ENCODE results near the gene HS3ST5. TPM values are rescaled to one million over a fixed set of nuclear protein-coding genes. Genes with fewer than 3 reads are reported as not detected.

Gene HS3ST5, protein sequence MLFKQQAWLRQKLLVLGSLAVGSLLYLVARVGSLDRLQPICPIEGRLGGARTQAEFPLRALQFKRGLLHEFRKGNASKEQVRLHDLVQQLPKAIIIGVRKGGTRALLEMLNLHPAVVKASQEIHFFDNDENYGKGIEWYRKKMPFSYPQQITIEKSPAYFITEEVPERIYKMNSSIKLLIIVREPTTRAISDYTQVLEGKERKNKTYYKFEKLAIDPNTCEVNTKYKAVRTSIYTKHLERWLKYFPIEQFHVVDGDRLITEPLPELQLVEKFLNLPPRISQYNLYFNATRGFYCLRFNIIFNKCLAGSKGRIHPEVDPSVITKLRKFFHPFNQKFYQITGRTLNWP
- total RNA-seq: not detected
- total RNA-seq (2013): not detected

DNA sequence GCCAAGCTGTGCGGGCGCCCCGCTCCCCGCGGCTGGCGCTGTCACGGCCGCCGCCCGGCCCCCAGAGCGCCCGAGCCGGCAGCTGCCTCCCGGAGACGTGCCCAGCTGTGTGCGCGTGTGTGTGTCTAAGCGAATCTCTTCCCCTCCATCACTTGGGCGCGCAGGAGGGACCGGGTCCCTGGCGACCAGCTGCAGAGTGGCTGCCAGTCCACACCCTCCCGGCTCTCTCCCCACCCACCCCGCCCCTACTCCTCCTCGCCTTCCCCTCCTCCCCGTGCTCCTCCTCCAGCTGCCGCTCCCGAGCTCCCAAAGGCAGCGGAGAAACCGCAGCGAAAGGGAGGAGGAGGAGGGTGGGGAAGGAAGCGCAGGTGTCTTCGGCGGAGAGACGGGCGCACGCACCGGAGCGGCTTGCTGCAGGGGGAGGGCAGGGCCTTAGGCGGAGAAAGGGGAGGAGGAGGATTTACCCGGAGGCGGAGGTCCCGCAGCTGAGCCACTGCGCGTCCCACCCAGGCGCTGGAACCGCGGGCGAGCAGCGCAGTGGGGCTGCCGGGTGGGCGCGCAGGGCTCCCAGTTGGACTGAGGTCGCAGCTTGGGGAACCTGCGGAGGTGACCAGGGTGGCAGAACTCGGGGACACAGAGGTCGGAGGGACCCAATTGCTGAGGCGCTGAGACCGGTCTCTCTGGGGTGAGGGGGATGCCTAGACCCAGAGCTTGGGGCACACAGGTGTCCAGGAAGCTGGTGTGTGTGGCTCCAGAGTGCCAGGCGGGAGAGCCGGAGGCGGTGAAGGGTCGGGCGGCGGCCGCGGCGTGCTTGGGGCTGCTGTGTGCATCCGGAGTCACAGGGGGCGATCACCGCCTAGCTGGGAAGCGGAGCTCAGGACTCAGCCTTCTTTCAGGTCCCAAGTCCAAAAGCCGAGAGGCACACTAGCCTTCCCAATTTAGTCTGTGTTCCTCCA is at the start of gene HS3ST5:
TSS of gene HS3ST5 (minus strand) at position 198 of the 956 bp plus-strand sequence. CDS start 280,178 bp downstream, outside the sequence.
- Mint-ChIP-seq H3K36me3 (peaks cover 6% of the 10 kb centered on the region), H3K27ac (no peak within 1 kb of the TSS), H3K4me3 (no peak within 1 kb of the TSS), H3K9me3 (no peaks in the 10 kb centered on the region), H3K4me1 (no peaks in the 10 kb centered on the region), H3K27me3 (ENCODE audit: low read depth in 2 of 2) (peaks cover 8 to 11% of the 10 kb centered on the region in 2 donors)
- TF ChIP-seq, protein P1, sequence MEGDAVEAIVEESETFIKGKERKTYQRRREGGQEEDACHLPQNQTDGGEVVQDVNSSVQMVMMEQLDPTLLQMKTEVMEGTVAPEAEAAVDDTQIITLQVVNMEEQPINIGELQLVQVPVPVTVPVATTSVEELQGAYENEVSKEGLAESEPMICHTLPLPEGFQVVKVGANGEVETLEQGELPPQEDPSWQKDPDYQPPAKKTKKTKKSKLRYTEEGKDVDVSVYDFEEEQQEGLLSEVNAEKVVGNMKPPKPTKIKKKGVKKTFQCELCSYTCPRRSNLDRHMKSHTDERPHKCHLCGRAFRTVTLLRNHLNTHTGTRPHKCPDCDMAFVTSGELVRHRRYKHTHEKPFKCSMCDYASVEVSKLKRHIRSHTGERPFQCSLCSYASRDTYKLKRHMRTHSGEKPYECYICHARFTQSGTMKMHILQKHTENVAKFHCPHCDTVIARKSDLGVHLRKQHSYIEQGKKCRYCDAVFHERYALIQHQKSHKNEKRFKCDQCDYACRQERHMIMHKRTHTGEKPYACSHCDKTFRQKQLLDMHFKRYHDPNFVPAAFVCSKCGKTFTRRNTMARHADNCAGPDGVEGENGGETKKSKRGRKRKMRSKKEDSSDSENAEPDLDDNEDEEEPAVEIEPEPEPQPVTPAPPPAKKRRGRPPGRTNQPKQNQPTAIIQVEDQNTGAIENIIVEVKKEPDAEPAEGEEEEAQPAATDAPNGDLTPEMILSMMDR (IDR thresholded peaks at IDR 0.05): no peak
- H3K4me3 ChIP-seq (ENCODE audit: low read length): no peak within 1 kb of the TSS
- WGBS (ENCODE audit: insufficient coverage): 2% methylated on average over 68 of the region's 73 CpGs
- no peaks in the 10 kb centered on the region for H3K4me1 ChIP-seq (ENCODE audit: control insufficient read depth, insufficient read depth, low read length)
- no peaks in the 10 kb centered on the region for H3K36me3 ChIP-seq (ENCODE audit: control insufficient read depth, insufficient read depth, low read length)
- ATAC-seq: no peak
- H3K27ac ChIP-seq (ENCODE audit: low read length): no peak within 1 kb of the TSS
- intact Hi-C loops (cut with micrococcal nuclease): no loop called here
- no peak for DNase-seq
- peaks cover 3% of the 10 kb centered on the region for H3K27me3 ChIP-seq (ENCODE audit: control insufficient read depth, insufficient read depth, low read length)
- H3K9me3 ChIP-seq (ENCODE audit: control insufficient read depth, insufficient read depth, low read length): no peaks in the 10 kb centered on the region

DNA sequence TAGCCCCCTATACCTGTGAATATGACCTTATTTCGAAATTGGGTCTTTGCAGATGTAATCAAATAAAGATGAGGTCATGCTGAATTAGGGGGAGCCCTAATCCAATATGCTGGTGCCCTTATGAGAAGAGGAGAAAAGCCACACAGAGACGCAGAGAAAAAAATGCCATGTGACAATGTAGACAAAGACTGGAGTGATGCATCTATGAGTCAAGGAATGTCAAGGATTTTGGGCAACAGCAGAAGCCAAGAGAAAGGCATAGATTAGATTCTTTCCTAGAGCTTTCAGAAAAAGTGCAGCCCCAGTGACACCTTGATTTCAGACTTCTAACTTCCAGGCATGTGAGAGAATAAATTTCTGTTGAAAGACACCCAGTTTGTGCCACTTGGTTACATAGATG is 47.4 kb upstream of the HS3ST5 start:
- H3K9me3 Mint-ChIP-seq: peaks cover 2 to 10% of the 10 kb centered on the region in 2 donors
- no peaks in the 10 kb centered on the region for H3K4me1 ChIP-seq (ENCODE audit: control insufficient read depth, insufficient read depth, low read length)
- TF ChIP-seq, protein P1 (IDR thresholded peaks at IDR 0.05): no peak
- no peaks in the 10 kb centered on the region for H3K4me1 Mint-ChIP-seq
- 66% methylated on average over 2 of the region's 2 CpGs for WGBS (ENCODE audit: insufficient coverage)
- H3K36me3 ChIP-seq (ENCODE audit: control insufficient read depth, insufficient read depth, low read length): no peaks in the 10 kb centered on the region
- H3K4me3 Mint-ChIP-seq: no peak overlapping the region
- no peak for DNase-seq
- H3K27me3 Mint-ChIP-seq (ENCODE audit: low read depth in 2 of 2): no peaks in the 10 kb centered on the region
- no peaks in the 10 kb centered on the region for H3K36me3 Mint-ChIP-seq
- no peak overlapping the region for H3K4me3 ChIP-seq (ENCODE audit: low read length)
- H3K27ac ChIP-seq (ENCODE audit: low read length): no peak overlapping the region
- no peaks in the 10 kb centered on the region for H3K27me3 ChIP-seq (ENCODE audit: control insufficient read depth, insufficient read depth, low read length)
- H3K9me3 ChIP-seq (ENCODE audit: control insufficient read depth, insufficient read depth, low read length): no peaks in the 10 kb centered on the region
- no peak overlapping the region for H3K27ac Mint-ChIP-seq
- no peak for ATAC-seq
- intact Hi-C loops (cut with micrococcal nuclease): no loop called here

- Histone ChIP-seq H3K9me3 (ENCODE audit: control insufficient read depth, insufficient read depth, low read length) (no peaks in the 10 kb centered on the region), H3K4me1 (ENCODE audit: control insufficient read depth, insufficient read depth, low read length) (no peaks in the 10 kb centered on the region), H3K27ac (ENCODE audit: low read length) (no peak overlapping the region), H3K36me3 (ENCODE audit: control insufficient read depth, insufficient read depth, low read length) (no peaks in the 10 kb centered on the region), H3K4me3 (ENCODE audit: low read length) (no peak overlapping the region), H3K27me3 (ENCODE audit: control insufficient read depth, insufficient read depth, low read length) (no peaks in the 10 kb centered on the region)
- intact Hi-C loops (cut with micrococcal nuclease): no loop called here
- Mint-ChIP-seq H3K27me3 (ENCODE audit: low read depth in 2 of 2) (no peaks in the 10 kb centered on the region), H3K4me1 (no peaks in the 10 kb centered on the region), H3K27ac (no peak overlapping the region), H3K9me3 (peaks cover 2 to 10% of the 10 kb centered on the region in 2 donors), H3K36me3 (no peaks in the 10 kb centered on the region), H3K4me3 (no peak overlapping the region)
- ATAC-seq (no peak), DNase-seq (no peak)
- TF ChIP-seq, protein P1 (IDR thresholded peaks at IDR 0.05): no peak
Observed at GRCh38 chr6:114389111-114389510, 46.3 kb upstream of the HS3ST5 start.
